Cardiac muscle cell (in vitro differentiated cells and primary cell): ENCODE results near the gene CTU2. TPM values are rescaled to one million over a fixed set of nuclear protein-coding genes. Genes with fewer than 3 reads are reported as not detected.

Experiments used
- DNase-seq, 2 donors: peaks; one replicate each; pipeline versions ENCODE4 v3.0.0 to v3.0.0-alpha.2; 2010 to 2017; ENCODE audit warnings: low read depth in 1 of 2, low spot score in 1 of 2
- H3K27ac ChIP-seq: fragments of 200-600 bp; sonication (generic); 2 replicates; pipeline ENCODE4 v1.5.1; 2016
- H3K27me3 ChIP-seq: fragments of 200-600 bp; sonication (generic); 2 replicates; pipeline ENCODE4 v1.6.0; 2016; ENCODE audit warnings: control low read depth
- H3K36me3 ChIP-seq: fragments of 200-600 bp; sonication (generic); 2 replicates; pipeline ENCODE4 v1.5.1; 2016; ENCODE audit warnings: control low read depth
- H3K4me1 ChIP-seq: fragments of 200-600 bp; sonication (generic); 2 replicates; pipeline ENCODE4 v1.8.1; 2017; ENCODE audit warnings: low read depth, mild to moderate bottlenecking, mixed run types
- H3K4me3 ChIP-seq: fragments of 200-600 bp; sonication (generic); 2 replicates; pipeline ENCODE4 v1.5.1; 2016; ENCODE audit warnings: mild to moderate bottlenecking
- H3K9me3 ChIP-seq: fragments of 200-600 bp; sonication (generic); 2 replicates; pipeline ENCODE4 v1.5.1; 2017; ENCODE audit warnings: low read depth, mild to moderate bottlenecking, control low read depth
- CTCF ChIP-seq: IDR thresholded peaks from 2 replicates; pipeline ENCODE4 v1.5.1; 2012; ENCODE audit warnings: low read depth, mild to moderate bottlenecking, low read length
- polyA plus RNA-seq: library from polyadenylated mRNA; unstranded; fragments of >200 nt; fragmentation: Nextera tagmentation; extraction: Ambion mirVana; gene quantifications from 2 replicates; pipeline ENCODE4 v1.2.1, GENCODE V29; 2016
- total RNA-seq: library from RNA; depleted of rRNA; stranded (reverse); fragments of >200 nt; gene quantifications from 2 replicates; pipeline ENCODE4 v1.2.3, GENCODE V29; 2016

Gene CTU2
- total and polyA plus RNA-seq, 2 experiments from 2014 or later = 9.2 to 10.8 TPM

GRCh38 chr16:88684569-88685155 is 21.6 kb upstream of the CTU2 start:
- Histone ChIP-seq H3K27me3 (peaks cover 10% of the 10 kb centered on the region), H3K36me3 (no peaks in the 10 kb centered on the region), H3K9me3 (no peaks in the 10 kb centered on the region), H3K4me3 (no peak overlapping the region), H3K4me1 (peaks cover 13% of the 10 kb centered on the region), H3K27ac (no peak overlapping the region)
- TF ChIP-seq CTCF = no peak
- DNase-seq = no peak

GRCh38 chr16:88685156-88686061 is 20.9 kb upstream of the CTU2 start:
- peaks cover 10% of the 10 kb centered on the region for H3K27me3 ChIP-seq
- peak overlapping the region; percentile 34 for H3K4me3 ChIP-seq
- peak in 1 of 2 donors; percentile 58 for DNase-seq
- peak; percentile 88 for TF ChIP-seq CTCF
- H3K36me3 ChIP-seq = no peaks in the 10 kb centered on the region
- H3K9me3 ChIP-seq = no peaks in the 10 kb centered on the region
- no peak overlapping the region for H3K27ac ChIP-seq
- peaks cover 13% of the 10 kb centered on the region for H3K4me1 ChIP-seq

- Histone ChIP-seq H3K36me3 (no peaks in the 10 kb centered on the region), H3K4me3 (peak overlapping the region; percentile 34), H3K27ac (no peak overlapping the region), H3K9me3 (no peaks in the 10 kb centered on the region), H3K4me1 (peaks cover 13% of the 10 kb centered on the region), H3K27me3 (peaks cover 10% of the 10 kb centered on the region)
- no peak for TF ChIP-seq CTCF
- no peak for DNase-seq
Measured at GRCh38 chr16:88686062-88686438, 20.3 kb upstream of the CTU2 start.

- peak; percentile 56 to 92 for DNase-seq
- H3K27ac ChIP-seq = peak within 1 kb of the TSS; percentile 6
- H3K27me3 ChIP-seq = peaks cover 10% of the 10 kb centered on the region
- H3K4me3 ChIP-seq = peak within 1 kb of the TSS; percentile 34
- no peak for TF ChIP-seq CTCF
- H3K9me3 ChIP-seq = no peaks in the 10 kb centered on the region
- no peaks in the 10 kb centered on the region for H3K36me3 ChIP-seq
- peaks cover 13% of the 10 kb centered on the region for H3K4me1 ChIP-seq
Measured at GRCh38 chr16:88686439-88687253, 19.7 kb upstream of the CTU2 start, which contains the start of gene SNAI3. TSS of gene SNAI3 (minus strand) at chr16:88686507. CDS start at chr16:88686406, 101 bp downstream.

GRCh38 chr16:88687254-88687576 is 19.1 kb upstream of the CTU2 start:
- Histone ChIP-seq H3K9me3 (no peaks in the 10 kb centered on the region), H3K36me3 (no peaks in the 10 kb centered on the region), H3K4me1 (peaks cover 13% of the 10 kb centered on the region), H3K27ac (peak overlapping the region; percentile 6), H3K4me3 (no peak overlapping the region), H3K27me3 (peaks cover 10% of the 10 kb centered on the region)
- TF ChIP-seq CTCF = no peak
- no peak for DNase-seq
